Type B pancreatic cell (in vitro differentiated cells): Measurements from ENCODE around the gene FTH1. TPM values are rescaled to one million over a fixed set of nuclear protein-coding genes. Genes with fewer than 3 reads are reported as not detected.
A peak's percentile ranks its signal among the peaks of the same experiment; 100 is the strongest.

Source experiments
- DNase-seq: peaks from one replicate; pipeline ENCODE4 v3.0.0; 2021; ENCODE audit warnings: mixed read lengths; ENCODE audit not compliant: unreplicated experiment; ENCODE audit errors: extremely low spot score
- H3K27ac Mint-ChIP-seq: 2 replicates; pipeline ENCODE4 v1.8.0; 2021; ENCODE audit warnings: mild to moderate bottlenecking, mixed read lengths
- H3K27me3 Mint-ChIP-seq: 2 replicates; pipeline ENCODE4 v1.8.0; 2021; ENCODE audit warnings: mixed read lengths
- H3K36me3 Mint-ChIP-seq: 2 replicates; pipeline ENCODE4 v1.8.0; 2021; ENCODE audit warnings: mixed read lengths
- H3K4me1 Mint-ChIP-seq: one replicate; pipeline ENCODE4 v1.8.0; 2021; ENCODE audit warnings: mixed read lengths; ENCODE audit not compliant: unreplicated experiment
- H3K4me3 Mint-ChIP-seq: 2 replicates; pipeline ENCODE4 v1.8.0; 2021; ENCODE audit warnings: mild to moderate bottlenecking, mixed read lengths
- H3K9me3 Mint-ChIP-seq: 2 replicates; pipeline ENCODE4 v1.8.0; 2021; ENCODE audit warnings: mixed read lengths
- CTCF ChIP-seq: fragments of 200-600 bp; sonication (generic); conservative IDR thresholded peaks from 2 replicates; pipeline ENCODE4 v1.5.0; 2021; ENCODE audit warnings: antibody characterized with exemption, mild to moderate bottlenecking
- total RNA-seq: library from RNA; stranded (reverse); gene quantifications from 2 replicates; pipeline ENCODE4 v1.2.1, GENCODE V29; 2021; ENCODE audit warnings: low replicate concordance

The FTH1 gene
- total RNA-seq, 1 donor from 2014 or later, result 1,346 TPM

DNA sequence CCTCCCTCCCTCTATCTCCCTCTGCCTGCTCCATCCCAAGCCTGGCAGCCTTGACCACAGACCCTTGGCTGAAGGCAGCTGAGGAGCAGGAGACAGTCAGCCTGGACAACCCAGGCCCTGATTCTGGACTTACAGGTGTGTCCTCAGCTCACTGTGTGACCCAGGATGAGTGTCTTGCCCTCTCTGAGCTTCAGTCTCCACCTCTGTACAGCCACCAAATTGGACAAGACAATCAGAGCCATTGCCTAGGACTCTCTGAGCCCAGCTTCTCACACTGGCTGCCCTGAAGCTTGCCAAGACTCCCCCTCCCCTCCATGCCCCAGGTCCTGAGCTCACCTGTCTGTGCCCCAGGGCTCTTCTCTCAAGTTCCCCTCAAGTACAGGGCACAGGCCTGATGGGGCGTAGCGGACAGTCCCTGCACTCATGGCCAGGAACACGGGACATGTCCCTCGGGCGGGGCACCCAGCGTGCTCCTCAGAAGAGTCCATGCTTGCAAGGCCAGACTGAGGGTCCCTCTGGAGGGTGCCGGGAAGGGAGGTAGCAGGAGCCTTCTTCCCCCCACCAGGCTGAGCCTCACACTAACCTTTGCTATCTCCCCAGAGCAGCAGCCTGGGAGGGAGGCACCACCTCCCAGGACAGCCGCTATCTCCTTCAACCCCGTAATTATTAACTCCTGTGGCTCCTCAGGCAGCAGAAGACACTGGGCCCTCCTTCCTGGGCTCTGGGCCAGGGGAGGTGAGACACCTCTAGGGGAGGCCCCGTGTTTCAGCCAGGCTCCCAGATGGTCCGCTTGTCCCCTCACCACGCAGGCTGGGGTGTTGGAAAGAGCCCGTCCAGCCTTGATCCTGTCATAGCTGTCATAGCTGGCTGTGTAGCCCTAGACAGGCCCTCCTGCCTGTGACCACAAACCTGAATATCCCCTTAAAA lies 47.5 kb downstream of the FTH1 start:
- peak; percentile 66 for DNase-seq

DNA sequence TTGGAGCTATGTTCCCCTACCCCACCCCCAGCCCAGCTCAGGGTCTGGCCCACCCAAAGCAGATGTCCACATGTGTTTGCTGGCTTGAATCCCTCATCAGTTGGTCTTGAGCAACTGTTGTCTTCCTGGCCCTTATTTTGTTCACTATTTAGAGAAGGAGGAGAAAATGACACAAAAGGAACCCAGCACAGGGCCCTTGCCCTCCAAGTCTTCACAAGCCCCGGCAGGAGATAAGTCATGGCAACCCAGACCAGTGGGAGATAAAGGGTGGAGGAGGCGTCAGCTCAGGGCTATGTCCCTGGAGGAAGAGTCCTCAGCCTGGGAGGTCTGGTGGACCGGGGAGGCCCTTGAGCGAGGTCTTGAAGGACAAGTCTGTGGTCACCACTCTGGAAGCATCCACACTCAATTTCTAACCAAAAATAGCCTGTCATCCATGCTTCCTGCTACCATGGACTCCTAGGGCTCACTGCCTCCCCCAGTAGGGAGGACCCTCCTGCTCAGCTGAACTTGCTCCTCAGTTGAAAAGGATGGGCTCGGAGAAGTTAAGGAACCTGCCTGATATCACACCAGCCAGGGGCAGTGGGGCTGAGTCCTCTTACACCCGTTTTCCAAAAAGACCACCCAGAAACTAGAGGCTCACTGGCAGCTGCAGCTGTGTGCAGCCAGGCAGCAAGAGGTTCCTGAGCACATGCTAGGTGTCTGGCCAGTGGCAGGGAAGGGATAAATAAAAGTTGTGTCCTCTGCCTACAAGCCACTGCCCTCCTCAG lies 48.3 kb downstream of the FTH1 start:
- DNase-seq, result peak; percentile 56
- peaks cover 43% of the 10 kb centered on the region for H3K4me1 Mint-ChIP-seq
- no peak overlapping the region for H3K27ac Mint-ChIP-seq
- TF ChIP-seq CTCF, result no peak
- H3K36me3 Mint-ChIP-seq, result no peaks in the 10 kb centered on the region
- peak overlapping the region; percentile 92 for H3K4me3 Mint-ChIP-seq
- peaks cover 33% of the 10 kb centered on the region for H3K27me3 Mint-ChIP-seq
- H3K9me3 Mint-ChIP-seq, result no peaks in the 10 kb centered on the region

More for the DNA sequence above, 47.5 kb downstream of the FTH1 start:
- peaks cover 51% of the 10 kb centered on the region for H3K4me1 Mint-ChIP-seq
- peak overlapping the region; percentile 66 for H3K4me3 Mint-ChIP-seq
- no peaks in the 10 kb centered on the region for H3K9me3 Mint-ChIP-seq
- no peaks in the 10 kb centered on the region for H3K36me3 Mint-ChIP-seq
- TF ChIP-seq CTCF, result no peak
- H3K27ac Mint-ChIP-seq, result no peak overlapping the region
- H3K27me3 Mint-ChIP-seq, result peaks cover 33% of the 10 kb centered on the region

- Mint-ChIP-seq H3K36me3 (no peaks in the 10 kb centered on the region), H3K4me1 (peaks cover 36% of the 10 kb centered on the region), H3K4me3 (peak overlapping the region; percentile 92), H3K27ac (peak overlapping the region; percentile 81), H3K27me3 (peaks cover 33% of the 10 kb centered on the region), H3K9me3 (no peaks in the 10 kb centered on the region)
- peak; percentile 47 for DNase-seq
- TF ChIP-seq CTCF, result no peak
Observed at GRCh38 chr11:61918251-61918937, 49.0 kb downstream of the FTH1 start.

DNA sequence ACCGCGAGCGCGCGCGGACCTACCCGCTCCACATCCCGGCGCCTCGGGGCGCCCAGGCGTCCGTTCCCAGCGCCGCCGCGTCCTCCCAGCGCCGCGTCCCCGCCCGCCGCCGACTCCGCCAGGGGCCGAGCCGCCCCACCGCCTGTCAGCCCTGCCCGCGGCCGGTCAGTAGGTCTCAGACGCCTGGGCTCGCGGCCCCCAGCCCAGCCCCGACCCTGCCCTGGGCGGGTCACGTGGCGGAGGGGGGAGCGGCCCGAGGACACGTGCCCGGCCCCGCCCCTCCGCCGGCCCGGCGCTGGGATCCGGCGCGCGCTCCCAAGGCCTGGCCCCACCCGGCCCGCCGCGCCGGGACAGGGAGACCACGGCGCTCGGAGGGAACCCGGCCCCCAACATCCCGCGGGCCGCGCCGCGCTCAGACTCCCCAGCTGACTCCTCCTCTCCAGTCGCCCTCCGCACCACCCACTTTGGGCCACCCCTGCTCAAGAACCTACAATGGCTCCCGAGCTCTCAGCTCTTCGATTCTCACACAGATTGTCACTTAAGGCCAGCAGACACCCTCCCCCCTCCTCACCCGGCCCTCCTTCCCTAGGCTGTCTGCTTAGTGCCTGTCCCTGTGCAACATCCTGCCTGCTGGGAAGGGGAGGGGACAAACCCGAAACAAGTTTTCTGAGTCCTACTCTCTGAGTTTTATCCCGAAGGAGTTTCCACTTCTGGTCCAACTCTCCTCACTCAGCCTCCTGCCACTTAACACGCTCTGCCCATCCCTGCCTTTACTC lies 49.9 kb downstream of the FTH1 start, which contains the start of gene RAB3IL1:
Gene RAB3IL1 (minus strand): TSS at position 233 of the 776 bp plus-strand sequence. CDS start 199 bp downstream, at position 34.
- H3K27me3 Mint-ChIP-seq, result peaks cover 31% of the 10 kb centered on the region
- no peak for TF ChIP-seq CTCF
- no peaks in the 10 kb centered on the region for H3K36me3 Mint-ChIP-seq
- H3K27ac Mint-ChIP-seq, result peak within 1 kb of the TSS; percentile 81
- H3K4me1 Mint-ChIP-seq, result peaks cover 31% of the 10 kb centered on the region
- H3K9me3 Mint-ChIP-seq, result no peaks in the 10 kb centered on the region
- DNase-seq, result peak; percentile 80
- peak within 1 kb of the TSS; percentile 92 for H3K4me3 Mint-ChIP-seq
